SJCRH30 (cell line): ENCODE results near the gene HMCN2. TPM values are rescaled to one million over a fixed set of nuclear protein-coding genes. Genes with fewer than 3 reads are reported as not detected.
A peak's percentile ranks its signal among the peaks of the same experiment; 100 is the strongest.

ENCODE experiments used
- DNase-seq, 2 experiments: peaks; one replicate each; pipeline ENCODE4 v3.0.0-alpha.2; 2015 to 2020
- H3K27ac ChIP-seq: fragments of 250-450 bp; sonication (Bioruptor Pico); 2 replicates; pipeline ENCODE4 v1.5.1; 2020; ENCODE audit warnings: mild to moderate bottlenecking, moderate library complexity
- H3K27me3 ChIP-seq: fragments of 250-450 bp; sonication (Bioruptor Pico); 2 replicates; pipeline ENCODE4 v1.5.1; 2020; ENCODE audit warnings: mild to moderate bottlenecking, moderate library complexity
- H3K36me3 ChIP-seq: fragments of 250-450 bp; sonication (Bioruptor Pico); 2 replicates; pipeline ENCODE4 v1.5.1; 2020; ENCODE audit warnings: mild to moderate bottlenecking, moderate library complexity
- H3K4me1 ChIP-seq: fragments of 250-450 bp; sonication (Bioruptor Pico); 2 replicates; pipeline ENCODE4 v1.5.1; 2020; ENCODE audit warnings: mild to moderate bottlenecking, moderate library complexity
- H3K4me3 ChIP-seq: fragments of 250-450 bp; sonication (Bioruptor Pico); 2 replicates; pipeline ENCODE4 v1.5.1; 2020; ENCODE audit warnings: mild to moderate bottlenecking, moderate library complexity
- H3K9me3 ChIP-seq: fragments of 250-450 bp; sonication (Bioruptor Pico); replicated peaks from 2 replicates; pipeline ENCODE4 v1.5.1; 2020; ENCODE audit warnings: mild to moderate bottlenecking, moderate library complexity
- total RNA-seq: library from RNA; depleted of rRNA; stranded (reverse); fragments of >200 nt; shearing (Covaris generic); gene quantifications from 2 replicates; pipeline ENCODE4 v1.2.3, GENCODE V29; 2014

The HMCN2 gene
- total RNA-seq, 1 experiment from 2014 or later, result 5.6 TPM

DNA sequence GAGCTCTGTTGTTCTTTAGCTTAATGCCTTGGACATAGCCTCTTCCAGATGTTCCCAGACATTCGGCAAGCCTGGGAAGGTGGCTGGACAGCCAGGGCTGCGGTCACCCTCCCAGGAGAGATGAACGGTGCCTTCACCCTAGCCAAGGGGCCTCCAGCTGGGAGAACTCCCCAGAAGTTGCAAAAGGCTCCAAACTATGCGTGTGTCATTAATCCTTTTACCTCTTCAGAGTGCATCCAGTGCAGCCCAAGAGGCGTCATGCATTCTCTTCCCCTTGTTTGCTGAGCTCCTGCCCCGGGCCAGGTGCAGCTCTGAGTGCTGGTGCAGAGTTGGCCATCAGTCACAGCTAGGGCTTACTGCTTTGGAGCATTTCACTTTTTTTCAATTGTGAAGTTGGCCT is 22.8 kb downstream of the HMCN2 start:
- H3K4me3 ChIP-seq, result no peak overlapping the region
- H3K4me1 ChIP-seq, result peaks cover 44% of the 10 kb centered on the region
- no peaks in the 10 kb centered on the region for H3K36me3 ChIP-seq
- no peak overlapping the region for H3K27ac ChIP-seq
- H3K9me3 ChIP-seq, result no peaks in the 10 kb centered on the region
- no peaks in the 10 kb centered on the region; the same call in 1 of the 2 replicates for H3K27me3 ChIP-seq
- DNase-seq, result no peak

DNA sequence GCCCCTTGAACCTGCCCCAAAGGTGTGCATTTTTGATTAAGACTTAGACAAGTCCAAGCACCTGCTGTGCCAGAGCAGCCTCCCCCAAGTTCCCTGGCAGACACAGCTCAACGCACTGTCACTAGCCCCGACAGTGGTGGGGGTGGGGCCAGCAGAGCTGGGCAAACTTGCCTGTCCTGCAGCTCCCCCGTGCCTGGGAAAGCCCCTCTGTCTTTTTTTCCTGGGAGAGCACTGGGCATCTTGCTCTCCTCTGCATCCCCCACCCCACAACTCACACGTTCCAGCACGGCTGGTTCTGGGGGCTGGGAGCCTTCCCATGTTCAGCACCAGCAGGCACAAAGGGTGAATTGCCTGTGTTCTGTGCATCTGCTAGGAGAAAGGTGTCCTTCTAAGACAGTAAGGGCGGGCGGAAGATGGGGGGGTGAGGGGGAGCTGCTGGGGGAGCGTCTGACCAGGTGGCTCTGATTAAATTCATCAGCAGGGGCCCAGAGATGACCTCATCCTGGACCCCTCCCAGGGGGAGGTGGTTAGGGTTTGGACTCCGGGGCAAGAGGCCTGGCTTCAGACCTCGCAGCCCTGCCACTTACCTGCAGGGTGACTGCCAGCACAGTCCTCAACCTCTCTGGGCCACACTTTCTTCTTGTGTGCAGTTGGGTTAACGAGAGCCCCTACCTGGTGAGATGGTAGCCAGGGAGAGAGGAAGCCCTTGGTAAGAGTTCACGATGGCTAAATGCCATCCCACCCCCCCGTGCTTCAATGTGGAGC is 23.5 kb downstream of the HMCN2 start:
- DNase-seq, result no peak
- Histone ChIP-seq H3K27ac (no peak overlapping the region), H3K4me3 (no peak overlapping the region), H3K27me3 (no peaks in the 10 kb centered on the region; the same call in 1 of the 2 replicates), H3K4me1 (peaks cover 39% of the 10 kb centered on the region), H3K36me3 (no peaks in the 10 kb centered on the region), H3K9me3 (no peaks in the 10 kb centered on the region)

DNA sequence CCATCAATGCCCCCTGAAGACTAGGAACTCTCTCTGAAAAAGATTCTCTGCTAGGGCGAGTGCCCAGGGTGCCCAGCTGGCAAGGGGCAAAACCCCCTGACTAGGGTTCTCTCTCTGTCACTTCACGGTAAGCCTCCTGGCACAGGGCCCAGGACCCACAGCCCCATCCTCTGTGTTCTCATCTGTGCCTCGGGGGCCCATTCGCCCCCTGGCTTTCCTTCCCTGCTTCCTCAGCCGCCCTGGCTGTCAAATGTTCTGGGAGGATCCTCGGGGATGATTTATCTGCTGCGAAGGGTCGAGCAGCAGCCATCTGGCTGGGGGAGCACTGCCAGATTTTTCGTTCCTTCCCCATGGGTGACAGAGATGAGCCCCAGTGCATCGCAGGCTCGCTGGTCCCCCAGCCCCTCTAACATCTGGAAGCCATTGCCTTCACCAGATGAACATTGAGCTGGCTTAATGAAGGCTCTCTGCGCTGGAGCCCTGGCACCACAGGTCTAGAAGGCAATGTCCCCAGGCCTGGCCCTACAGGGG is 24.2 kb downstream of the HMCN2 start:
- no peaks in the 10 kb centered on the region for H3K9me3 ChIP-seq
- no peak overlapping the region for H3K4me3 ChIP-seq
- no peaks in the 10 kb centered on the region; the same call in 1 of the 2 replicates for H3K27me3 ChIP-seq
- H3K4me1 ChIP-seq, result peaks cover 39% of the 10 kb centered on the region
- no peak for DNase-seq
- H3K36me3 ChIP-seq, result no peaks in the 10 kb centered on the region
- no peak overlapping the region for H3K27ac ChIP-seq

DNA sequence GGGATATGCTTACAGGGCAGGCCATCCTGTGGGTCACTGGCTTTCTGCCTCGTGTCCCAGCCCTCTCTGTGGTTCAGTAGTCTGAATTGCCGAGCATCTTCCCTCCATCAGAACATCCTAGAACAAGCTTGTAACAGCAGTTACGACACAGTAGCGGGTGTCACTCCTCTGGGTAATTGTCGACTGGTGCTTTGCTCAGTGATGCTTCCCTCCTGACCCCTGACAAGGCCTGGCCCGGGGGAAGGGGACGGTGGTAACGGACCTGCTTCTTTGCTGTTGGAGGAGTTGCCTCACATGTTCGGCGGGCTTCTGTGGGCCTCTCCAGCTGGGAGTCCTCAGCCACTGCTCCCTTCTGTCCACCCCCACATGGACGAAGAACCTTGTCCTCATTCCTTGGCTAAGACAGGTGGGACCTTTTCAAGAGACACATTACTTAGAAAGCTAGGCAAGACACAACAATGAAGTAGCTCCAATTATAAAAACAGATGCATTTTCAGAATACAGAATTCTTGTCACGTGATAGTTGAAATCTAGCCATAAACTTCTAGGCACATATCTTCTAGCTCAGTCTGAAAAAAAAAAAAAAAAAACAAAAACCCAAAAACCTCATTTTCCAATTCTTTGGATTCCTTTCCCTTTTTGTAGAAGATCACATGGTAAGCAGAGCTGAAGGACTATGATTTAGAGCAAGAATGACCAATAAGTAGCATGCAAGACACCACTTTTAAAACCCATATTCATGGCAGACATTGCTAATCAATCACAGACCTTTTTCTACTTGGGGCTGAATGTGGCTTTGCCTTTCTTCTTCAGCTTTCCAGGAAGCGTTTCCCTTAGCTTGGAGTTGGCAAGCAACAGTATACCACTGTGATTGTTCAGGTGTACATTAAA is 25.0 kb downstream of the HMCN2 start:
- no peaks in the 10 kb centered on the region; the same call in 1 of the 2 replicates for H3K27me3 ChIP-seq
- no peak overlapping the region for H3K27ac ChIP-seq
- H3K4me1 ChIP-seq, result peaks cover 39% of the 10 kb centered on the region
- no peaks in the 10 kb centered on the region for H3K9me3 ChIP-seq
- no peak for DNase-seq
- no peak overlapping the region for H3K4me3 ChIP-seq
- H3K36me3 ChIP-seq, result no peaks in the 10 kb centered on the region

DNA sequence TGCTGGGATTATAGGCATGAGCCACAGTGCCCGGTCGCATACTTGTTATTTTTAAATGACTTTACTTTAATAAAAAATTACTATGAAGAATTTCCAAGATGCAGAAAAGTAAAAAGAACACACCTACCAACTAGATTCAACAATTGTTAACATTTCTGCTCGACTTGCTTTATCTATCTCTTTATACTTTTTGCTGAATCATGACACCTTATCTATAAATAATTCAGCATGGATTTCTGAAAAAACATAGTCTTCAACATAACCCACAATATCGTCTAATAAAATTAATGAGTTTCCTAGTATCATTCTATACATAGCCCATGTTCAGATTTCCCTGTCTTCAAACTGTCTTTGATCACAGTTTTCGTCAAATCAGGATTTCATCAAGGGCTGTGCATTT is 25.9 kb downstream of the HMCN2 start:
- no peaks in the 10 kb centered on the region; the same call in 1 of the 2 replicates for H3K27me3 ChIP-seq

DNA sequence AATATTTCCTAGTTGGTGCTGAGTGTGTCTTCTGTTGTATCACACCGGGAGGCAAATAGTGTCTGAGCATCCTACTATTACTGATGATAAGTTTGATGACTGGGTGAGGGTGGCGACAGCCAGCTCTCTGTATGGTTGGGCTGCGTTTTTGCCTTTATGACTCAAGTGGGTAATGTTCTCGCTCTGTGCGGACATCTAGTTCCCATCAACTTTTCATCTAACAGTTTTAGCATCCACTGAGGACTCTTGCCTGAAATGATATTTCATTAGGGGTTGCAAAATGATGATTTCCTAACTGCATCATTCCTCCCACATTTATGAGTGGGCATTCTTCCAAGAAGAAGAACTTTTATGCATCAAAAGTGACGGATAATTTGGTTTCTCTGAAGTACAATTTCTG is 26.5 kb downstream of the HMCN2 start:
- no peak for DNase-seq

More for the DNA sequence above, 25.9 kb downstream of the HMCN2 start:
- H3K4me3 ChIP-seq, result no peak overlapping the region
- H3K27ac ChIP-seq, result no peak overlapping the region
- no peaks in the 10 kb centered on the region for H3K9me3 ChIP-seq
- no peaks in the 10 kb centered on the region for H3K36me3 ChIP-seq
- peaks cover 39% of the 10 kb centered on the region for H3K4me1 ChIP-seq
- DNase-seq, result no peak

DNA sequence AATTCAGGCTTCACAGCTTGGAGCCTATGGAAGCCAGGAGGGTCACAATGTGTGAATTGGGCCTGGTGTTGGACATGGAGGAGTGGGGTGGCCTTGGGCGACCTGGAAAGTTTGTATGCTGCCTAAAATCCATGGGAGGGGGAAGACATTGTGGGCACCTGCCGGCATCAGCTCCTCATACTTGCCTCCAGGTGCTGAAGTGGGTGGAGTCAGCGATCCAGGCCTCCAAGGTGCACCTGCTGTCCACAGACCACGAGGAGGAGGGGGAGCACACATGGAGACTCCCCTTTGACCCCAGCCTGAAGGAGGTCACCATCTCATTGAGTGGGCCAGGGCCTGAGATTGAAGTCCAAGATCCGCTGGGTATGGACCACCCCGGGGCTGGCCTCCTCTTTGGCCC is 29.1 kb downstream of the HMCN2 start:
- H3K4me1 ChIP-seq, result peaks cover 14% of the 10 kb centered on the region
- H3K4me3 ChIP-seq, result no peak overlapping the region
- no peaks in the 10 kb centered on the region; the same call in 1 of the 2 replicates for H3K27me3 ChIP-seq
- H3K9me3 ChIP-seq, result no peaks in the 10 kb centered on the region
- DNase-seq, result no peak
- no peak overlapping the region for H3K27ac ChIP-seq
- H3K36me3 ChIP-seq, result no peaks in the 10 kb centered on the region

More for the DNA sequence above, 26.5 kb downstream of the HMCN2 start:
- Histone ChIP-seq H3K4me1 (peaks cover 38% of the 10 kb centered on the region), H3K4me3 (no peak overlapping the region), H3K27me3 (no peaks in the 10 kb centered on the region; the same call in 1 of the 2 replicates), H3K9me3 (no peaks in the 10 kb centered on the region), H3K27ac (no peak overlapping the region), H3K36me3 (no peaks in the 10 kb centered on the region)

DNA sequence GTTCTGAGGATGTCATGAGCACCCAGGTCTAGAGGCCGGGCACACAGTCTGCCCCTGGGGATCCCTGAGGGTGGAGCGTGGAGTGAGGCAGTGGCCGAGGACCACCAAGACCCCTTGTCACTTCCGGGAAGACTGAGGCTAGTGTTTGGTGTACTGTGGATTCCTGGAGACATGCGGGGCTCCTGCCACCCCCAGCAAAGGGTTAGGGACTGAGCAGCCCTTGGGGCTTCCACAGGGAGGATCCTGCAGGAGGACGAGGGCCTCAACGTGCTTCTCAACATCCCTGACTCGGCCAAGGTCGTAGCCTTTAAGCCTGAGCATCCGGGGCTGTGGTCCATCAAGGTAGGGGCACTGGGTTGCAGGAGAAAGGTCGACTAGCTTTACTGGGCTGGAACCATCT is 29.9 kb downstream of the HMCN2 start:
- Histone ChIP-seq H3K27ac (no peak overlapping the region), H3K27me3 (no peaks in the 10 kb centered on the region), H3K36me3 (no peaks in the 10 kb centered on the region), H3K4me3 (no peak overlapping the region), H3K9me3 (no peaks in the 10 kb centered on the region), H3K4me1 (peaks cover 6% of the 10 kb centered on the region; the same call in 1 of the 2 replicates)
- no peak for DNase-seq

DNA sequence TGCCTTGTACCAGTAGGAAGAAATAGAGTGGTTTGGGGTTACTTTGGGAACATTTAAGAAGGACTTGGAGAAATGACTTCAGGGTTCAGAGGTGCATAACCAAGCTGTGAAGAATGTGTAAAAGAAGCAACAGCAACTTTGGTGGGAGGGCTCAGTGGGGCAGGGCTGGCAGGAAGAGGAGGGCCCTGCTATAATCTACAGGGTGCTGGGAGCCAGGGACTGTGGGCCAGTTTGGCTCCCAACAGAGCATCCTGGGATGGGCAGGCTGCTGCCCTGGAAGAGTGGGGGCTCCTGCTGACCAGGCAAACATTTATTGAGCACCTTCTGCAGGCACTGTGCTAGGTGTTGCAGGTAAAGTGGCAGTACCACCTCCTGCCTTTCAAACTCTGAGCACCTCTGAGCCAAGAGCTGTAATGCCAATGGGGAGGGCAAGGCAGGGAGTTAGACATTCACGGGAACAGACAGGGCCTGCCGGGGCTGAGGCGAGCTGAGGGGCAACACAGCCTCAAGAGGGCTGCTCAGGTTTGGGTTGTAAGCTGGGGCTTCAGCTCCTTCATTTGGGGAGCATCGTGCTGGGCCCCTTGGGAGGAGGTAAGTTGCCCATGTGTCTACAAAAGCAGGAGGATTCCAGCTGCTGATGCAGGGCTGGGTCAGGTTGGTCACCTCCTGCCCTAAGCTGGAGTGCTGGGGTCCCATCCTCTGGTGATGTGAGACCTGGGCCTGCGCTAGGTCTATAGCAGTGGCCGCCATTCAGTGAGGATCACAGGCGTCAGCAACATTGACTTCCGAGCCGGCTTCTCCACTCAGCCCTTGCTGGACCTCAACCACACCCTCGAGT is 30.6 kb downstream of the HMCN2 start:
- Histone ChIP-seq H3K4me1 (peaks cover 7% of the 10 kb centered on the region), H3K4me3 (no peak overlapping the region), H3K9me3 (no peaks in the 10 kb centered on the region), H3K27me3 (no peaks in the 10 kb centered on the region), H3K36me3 (no peaks in the 10 kb centered on the region), H3K27ac (no peak overlapping the region)
- DNase-seq, result no peak

DNA sequence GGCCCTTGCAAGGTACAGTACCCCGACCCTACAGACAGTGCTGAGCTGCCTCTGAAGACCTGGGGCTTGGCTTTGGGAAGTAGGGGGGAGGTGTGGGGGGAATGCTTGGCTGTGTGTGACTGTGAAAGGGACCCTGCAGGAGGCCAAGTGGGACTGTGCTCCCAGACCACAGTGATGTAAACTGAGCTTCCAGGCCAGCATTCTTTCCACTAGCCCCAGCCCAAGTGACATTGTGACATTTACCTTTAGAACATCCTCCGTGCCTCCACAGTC is 31.2 kb downstream of the HMCN2 start:
- DNase-seq, result no peak
- no peaks in the 10 kb centered on the region for H3K36me3 ChIP-seq
- no peaks in the 10 kb centered on the region for H3K27me3 ChIP-seq
- peaks cover 12% of the 10 kb centered on the region for H3K4me1 ChIP-seq
- no peak overlapping the region for H3K27ac ChIP-seq
- no peak overlapping the region for H3K4me3 ChIP-seq
- no peaks in the 10 kb centered on the region for H3K9me3 ChIP-seq

DNA sequence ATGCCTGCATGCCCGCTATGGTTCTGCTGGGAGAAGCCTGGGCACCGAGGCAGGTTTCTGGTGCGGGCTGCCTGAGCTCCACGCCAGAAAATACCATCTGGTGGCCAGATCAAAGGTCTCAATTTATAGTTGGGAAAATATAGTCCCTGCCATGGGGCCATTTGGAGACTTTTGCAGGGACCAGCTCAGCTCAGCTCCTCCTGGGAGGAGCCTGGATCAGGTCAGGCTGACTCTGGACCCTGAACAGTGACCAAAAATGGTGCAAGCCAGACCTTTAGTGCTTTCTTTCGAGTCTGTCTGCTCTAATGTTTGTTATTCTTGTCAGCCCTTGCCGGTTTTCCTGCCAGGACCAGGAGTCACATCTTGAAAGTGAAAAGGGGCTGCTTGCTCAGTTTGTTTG is 31.8 kb downstream of the HMCN2 start:
- Histone ChIP-seq H3K9me3 (no peaks in the 10 kb centered on the region), H3K4me1 (peaks cover 19% of the 10 kb centered on the region), H3K27me3 (no peaks in the 10 kb centered on the region), H3K36me3 (no peaks in the 10 kb centered on the region), H3K4me3 (no peak overlapping the region), H3K27ac (no peak overlapping the region)
- DNase-seq, result no peak

DNA sequence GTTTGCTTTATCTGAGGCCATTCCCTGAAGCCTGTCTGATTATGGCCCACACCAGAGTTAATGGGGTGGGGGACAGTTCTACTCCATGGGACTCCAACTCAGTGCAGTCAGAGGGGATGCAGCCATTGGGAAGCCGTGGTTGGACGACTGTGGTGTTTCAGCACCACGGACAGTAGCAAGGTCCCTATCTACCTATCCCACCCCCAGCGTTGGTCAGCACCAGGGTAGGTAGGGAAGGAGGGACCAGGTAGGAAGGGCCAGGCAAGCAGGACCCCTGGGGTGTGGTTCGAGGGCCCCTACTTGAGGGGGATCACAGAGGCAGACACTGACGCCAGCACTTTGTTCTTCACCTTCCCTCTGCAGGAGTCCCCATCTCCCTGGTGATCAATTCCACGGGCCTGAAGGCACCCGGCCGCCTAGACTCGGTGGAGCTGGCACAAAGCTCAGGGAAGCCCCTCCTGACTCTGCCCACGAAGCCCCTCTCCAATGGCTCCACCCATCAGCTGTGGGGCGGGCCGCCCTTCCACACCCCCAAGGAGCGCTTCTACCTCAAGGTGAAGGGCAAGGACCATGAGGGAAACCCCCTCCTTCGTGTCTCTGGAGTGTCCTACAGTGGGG is 33.2 kb downstream of the HMCN2 start:
- H3K27ac ChIP-seq, result no peak overlapping the region
- no peaks in the 10 kb centered on the region for H3K27me3 ChIP-seq
- H3K9me3 ChIP-seq, result no peaks in the 10 kb centered on the region
- peaks cover 30% of the 10 kb centered on the region for H3K4me1 ChIP-seq
- H3K36me3 ChIP-seq, result no peaks in the 10 kb centered on the region
- no peak overlapping the region for H3K4me3 ChIP-seq
- peak; percentile 71 to 83 for DNase-seq

DNA sequence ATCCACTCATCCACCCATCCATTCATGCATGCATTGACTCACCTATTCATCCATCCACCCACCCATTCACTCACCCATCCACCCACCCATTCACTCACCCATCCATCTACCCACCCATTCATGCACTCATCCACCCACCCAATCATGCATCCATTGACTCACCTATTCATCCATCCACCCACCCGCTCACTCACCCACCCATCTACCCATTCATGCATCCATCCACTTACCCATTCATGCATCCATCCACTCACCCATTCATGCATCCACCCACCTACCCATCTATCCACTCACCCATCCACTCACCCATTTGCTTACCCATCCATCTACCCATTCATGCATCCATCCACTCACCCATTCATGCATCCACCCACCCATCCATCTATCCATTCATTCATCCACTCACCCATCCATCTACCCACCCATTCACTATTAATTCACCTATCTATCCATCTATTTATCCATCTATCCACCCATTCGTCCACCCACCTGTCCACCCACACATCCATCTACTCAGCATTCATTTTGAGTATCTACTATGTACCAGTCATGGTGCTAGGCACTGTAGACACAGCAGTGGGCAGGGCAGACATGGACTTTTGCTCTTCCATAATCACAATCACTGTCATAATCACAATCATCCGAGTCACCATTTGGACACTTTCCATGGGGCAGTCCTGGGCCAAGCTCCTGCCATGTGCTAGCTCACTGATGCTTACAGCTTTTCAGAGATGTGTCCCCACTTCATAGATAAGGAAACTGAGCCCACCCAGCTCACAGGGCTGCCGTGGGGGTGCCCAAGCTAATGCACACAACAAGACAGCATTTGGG is 34.4 kb downstream of the HMCN2 start:
- no peaks in the 10 kb centered on the region for H3K36me3 ChIP-seq
- no peak overlapping the region for H3K27ac ChIP-seq
- no peaks in the 10 kb centered on the region for H3K27me3 ChIP-seq
- no peaks in the 10 kb centered on the region for H3K9me3 ChIP-seq
- H3K4me3 ChIP-seq, result no peak overlapping the region
- DNase-seq, result no peak
- H3K4me1 ChIP-seq, result peaks cover 42% of the 10 kb centered on the region
